Fibroblast of pulmonary artery (primary cell): ENCODE results near the gene FIGNL1.

Experiments used
- DNase-seq: peaks from one replicate; pipeline ENCODE4 v3.0.0-alpha.2; 2010; ENCODE audit warnings: low read depth
- H3K4me3 ChIP-seq: replicated peaks from 2 replicates; pipeline ENCODE4 v1.5.1; 2011; ENCODE audit warnings: low read depth, mild to moderate bottlenecking, control low read depth, low read length, moderate library complexity
- TF ChIP-seq, protein P1 (sequence below): IDR thresholded peaks from 2 replicates; pipeline ENCODE4 v1.5.1; 2011; ENCODE audit warnings: mild to moderate bottlenecking, control low read depth, low read length, inconsistent platforms; ENCODE audit errors: missing control alignments

FIGNL1 gene

DNA sequence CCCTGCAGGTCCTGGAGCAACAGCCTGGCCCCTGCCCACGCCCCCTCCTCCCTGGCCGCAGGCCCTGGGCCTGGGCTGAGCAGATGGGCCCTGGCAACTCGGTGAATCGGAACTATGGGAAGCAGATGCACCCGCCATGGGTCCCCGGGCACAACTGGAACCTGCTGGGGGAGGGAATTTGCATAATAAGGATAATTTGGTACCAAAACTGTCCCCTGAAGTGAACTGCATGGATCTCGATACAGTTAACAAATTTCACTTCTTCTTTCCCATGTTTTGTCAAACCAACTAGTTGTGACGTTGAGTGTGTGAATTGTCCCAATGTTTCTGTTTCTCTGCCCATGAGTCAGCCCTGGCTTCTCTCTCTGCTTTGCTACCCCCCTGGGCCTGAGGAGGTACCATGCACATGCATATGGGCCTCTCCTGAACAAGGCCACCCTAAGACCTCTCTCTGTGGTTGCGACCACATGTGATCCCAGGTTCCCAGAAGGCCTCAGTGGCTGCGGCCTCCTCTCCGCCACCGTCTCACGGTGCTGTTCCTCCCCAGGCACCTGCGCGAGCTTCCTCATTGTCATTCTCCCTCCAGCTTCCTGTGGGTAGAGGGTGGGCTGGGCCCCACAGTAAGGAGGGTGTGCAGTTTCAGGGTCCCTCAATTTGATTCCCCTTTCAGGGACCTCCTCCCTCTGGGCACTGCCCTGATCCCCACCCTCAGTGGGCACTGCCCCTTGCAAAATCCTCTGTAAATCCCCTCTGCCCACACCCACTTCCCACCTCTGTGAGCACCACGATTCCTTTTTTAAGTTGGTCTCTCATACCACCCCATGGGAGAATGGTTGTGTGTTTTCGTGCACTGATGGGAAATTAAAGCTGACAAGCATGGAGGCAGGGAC lies 40.0 kb downstream of the FIGNL1 start:
- no peak overlapping the region for H3K4me3 ChIP-seq
- DNase-seq: no peak
- TF ChIP-seq, protein P1, sequence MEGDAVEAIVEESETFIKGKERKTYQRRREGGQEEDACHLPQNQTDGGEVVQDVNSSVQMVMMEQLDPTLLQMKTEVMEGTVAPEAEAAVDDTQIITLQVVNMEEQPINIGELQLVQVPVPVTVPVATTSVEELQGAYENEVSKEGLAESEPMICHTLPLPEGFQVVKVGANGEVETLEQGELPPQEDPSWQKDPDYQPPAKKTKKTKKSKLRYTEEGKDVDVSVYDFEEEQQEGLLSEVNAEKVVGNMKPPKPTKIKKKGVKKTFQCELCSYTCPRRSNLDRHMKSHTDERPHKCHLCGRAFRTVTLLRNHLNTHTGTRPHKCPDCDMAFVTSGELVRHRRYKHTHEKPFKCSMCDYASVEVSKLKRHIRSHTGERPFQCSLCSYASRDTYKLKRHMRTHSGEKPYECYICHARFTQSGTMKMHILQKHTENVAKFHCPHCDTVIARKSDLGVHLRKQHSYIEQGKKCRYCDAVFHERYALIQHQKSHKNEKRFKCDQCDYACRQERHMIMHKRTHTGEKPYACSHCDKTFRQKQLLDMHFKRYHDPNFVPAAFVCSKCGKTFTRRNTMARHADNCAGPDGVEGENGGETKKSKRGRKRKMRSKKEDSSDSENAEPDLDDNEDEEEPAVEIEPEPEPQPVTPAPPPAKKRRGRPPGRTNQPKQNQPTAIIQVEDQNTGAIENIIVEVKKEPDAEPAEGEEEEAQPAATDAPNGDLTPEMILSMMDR: no peak

DNA sequence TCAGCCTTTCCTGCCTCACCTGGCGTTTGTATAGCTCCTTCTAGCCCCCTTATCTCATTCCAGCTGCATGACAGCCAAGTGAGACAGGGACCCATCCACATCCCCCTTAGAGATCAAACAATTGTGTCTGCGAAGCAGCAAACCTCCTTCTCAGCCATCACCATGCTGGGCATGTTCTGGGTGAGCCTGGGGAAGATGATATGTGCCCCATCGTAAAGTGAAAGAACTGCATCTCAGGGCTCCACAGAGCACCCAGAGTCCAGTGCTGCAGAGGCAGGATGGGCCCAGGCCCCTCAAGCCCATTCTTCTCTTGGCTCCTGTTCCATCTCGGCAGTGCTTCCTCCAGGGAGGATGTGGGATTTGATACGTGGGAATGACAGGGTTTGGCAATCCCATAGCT lies 43.2 kb downstream of the FIGNL1 start:
- no peak for DNase-seq
- TF ChIP-seq, protein P1: no peak
- H3K4me3 ChIP-seq: no peak overlapping the region

DNA sequence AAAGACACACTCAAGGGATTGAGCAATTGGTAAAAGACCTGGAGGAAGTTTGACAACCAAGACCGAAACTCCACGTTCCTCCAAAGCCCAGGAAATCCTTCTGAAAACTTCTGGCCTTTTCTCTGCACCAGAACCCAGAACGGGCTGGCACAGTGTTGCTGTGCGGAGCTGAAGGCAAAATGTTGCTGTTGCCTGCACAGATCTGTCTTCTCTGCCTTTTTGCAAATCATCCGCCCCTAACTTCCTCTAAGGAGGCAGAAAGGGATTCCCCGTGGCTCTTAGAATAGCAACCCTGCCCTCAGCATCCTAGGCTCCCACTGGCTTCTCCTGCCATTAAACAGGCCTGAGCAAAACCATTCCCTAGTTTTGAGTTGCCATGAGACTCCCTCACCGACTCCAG lies 44.9 kb downstream of the FIGNL1 start:
- DNase-seq: no peak
- TF ChIP-seq, protein P1: no peak
- no peak overlapping the region for H3K4me3 ChIP-seq

GRCh38 chr7:50404392-50404791 lies 45.8 kb downstream of the FIGNL1 start:
- DNase-seq: no peak
- TF ChIP-seq, protein P1: no peak
- no peak overlapping the region for H3K4me3 ChIP-seq

DNA sequence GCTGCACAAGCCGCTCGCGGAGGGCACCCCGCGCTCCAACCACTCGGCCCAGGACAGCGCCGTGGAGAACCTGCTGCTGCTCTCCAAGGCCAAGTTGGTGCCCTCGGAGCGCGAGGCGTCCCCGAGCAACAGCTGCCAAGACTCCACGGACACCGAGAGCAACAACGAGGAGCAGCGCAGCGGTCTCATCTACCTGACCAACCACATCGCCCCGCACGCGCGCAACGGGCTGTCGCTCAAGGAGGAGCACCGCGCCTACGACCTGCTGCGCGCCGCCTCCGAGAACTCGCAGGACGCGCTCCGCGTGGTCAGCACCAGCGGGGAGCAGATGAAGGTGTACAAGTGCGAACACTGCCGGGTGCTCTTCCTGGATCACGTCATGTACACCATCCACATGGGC lies 50.0 kb downstream of the FIGNL1 start:
- no peak for DNase-seq

GRCh38 chr7:50399635-50400034 lies 50.5 kb downstream of the FIGNL1 start:
- no peak for DNase-seq
- TF ChIP-seq, protein P1: no peak
- no peak overlapping the region for H3K4me3 ChIP-seq

More for the DNA sequence above, 50.0 kb downstream of the FIGNL1 start:
- TF ChIP-seq, protein P1: no peak
- no peak overlapping the region for H3K4me3 ChIP-seq

DNA sequence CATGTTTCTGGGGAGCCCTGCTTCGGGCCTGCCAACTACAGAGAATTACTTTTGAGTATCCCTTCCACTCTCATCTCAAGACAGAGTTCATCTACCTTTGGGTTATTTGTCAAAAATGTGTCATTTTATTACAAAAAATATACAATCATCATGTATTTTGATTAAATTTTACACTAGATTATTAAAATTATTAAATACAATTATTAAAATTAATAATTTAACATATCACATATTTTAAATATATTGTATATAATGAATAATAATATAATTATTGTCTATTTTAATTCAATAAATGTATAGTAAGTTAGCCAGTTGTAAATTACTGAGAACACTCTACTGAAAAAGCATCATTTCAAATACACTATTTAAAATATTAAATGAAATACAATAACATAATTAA lies 50.9 kb downstream of the FIGNL1 start:
- DNase-seq: no peak
- TF ChIP-seq, protein P1: no peak
- no peak overlapping the region for H3K4me3 ChIP-seq
